H1 (cell line): ENCODE data around the gene ZFP90. TPM values are rescaled to one million over a fixed set of nuclear protein-coding genes. Genes with fewer than 3 reads are reported as not detected.

Experiments
- CTCF ChIA-PET: fragments of 300-600 bp; sonication (Branson Sonifier 250); formaldehyde crosslinking; loops from one replicate; lab custom pipeline; 2021; ENCODE audit not compliant: partially characterized antibody; lab: Charles Lee
- POLR2A ChIA-PET: fragments of 300-600 bp; sonication (Branson Sonifier 250); formaldehyde crosslinking; loops from one replicate; lab custom pipeline; 2021; ENCODE audit warnings: inconsistent platforms; ENCODE audit not compliant: partially characterized antibody; lab: Charles Lee
- DNase-seq, 2 experiments: peaks; one replicate each; pipeline versions ENCODE4 v3.0.0 to v3.0.0-alpha.2; 2010 to 2022; ENCODE audit warnings: low spot score in 2 of 2, low read depth in 1 of 2, mixed read lengths in 1 of 2
- FAIRE-seq: peaks from 2 replicates; lab custom pipeline; 2011; peaks lifted over from hg19 to GRCh38; lab: Jason Lieb, UNC
- H2AFZ ChIP-seq: 2 replicates; pipeline ENCODE4 v1.8.1; 2012; ENCODE audit warnings: low read length, inconsistent platforms
- H2AK5ac ChIP-seq: 2 replicates; pipeline ENCODE4 v1.6.1; 2013; ENCODE audit warnings: low read depth, low read length
- H2BK120ac ChIP-seq: replicated peaks from 2 replicates; pipeline ENCODE3; 2013; ENCODE audit warnings: low read depth, low read length, inconsistent platforms
- H2BK12ac ChIP-seq: 2 replicates; pipeline ENCODE4 v1.6.1; 2013; ENCODE audit warnings: low read depth, low read length
- H2BK15ac ChIP-seq: 2 replicates; pipeline ENCODE4 v1.6.1; 2013; ENCODE audit warnings: low read length
- H2BK20ac ChIP-seq: 2 replicates; pipeline ENCODE4 v1.6.1; 2013; ENCODE audit warnings: low read length
- H2BK5ac ChIP-seq: 2 replicates; pipeline ENCODE4 v1.6.1; 2013; ENCODE audit warnings: low read depth, low read length
- H3K14ac ChIP-seq: 2 replicates; pipeline ENCODE4 v1.6.1; 2013; ENCODE audit warnings: inconsistent platforms; ENCODE audit not compliant: insufficient read length
- H3K18ac ChIP-seq: 2 replicates; pipeline ENCODE4 v1.6.1; 2013; ENCODE audit warnings: low read length; ENCODE audit errors: extremely low read depth
- H3K23ac ChIP-seq: 2 replicates; pipeline ENCODE4 v1.6.1; 2013; ENCODE audit warnings: inconsistent platforms; ENCODE audit not compliant: insufficient read length
- H3K23me2 ChIP-seq: 2 replicates; pipeline ENCODE4 v1.6.1; 2013; ENCODE audit warnings: low read depth, low read length
- H3K27ac ChIP-seq: 2 replicates; pipeline ENCODE4 v1.6.1; 2011; ENCODE audit warnings: low read depth, low read length, inconsistent platforms
- H3K27me3 ChIP-seq, 4 experiments: replicated peaks in 1 of 4; 1 replicate in 1 of 4; 2 replicates in 3 of 4; pipeline versions ENCODE4 v1.6.1 to v1.8.1; 2011 to 2013; ENCODE audit warnings: low read length in 3 of 4, mild to moderate bottlenecking in 3 of 4, inconsistent platforms in 2 of 4, mixed read lengths in 2 of 4, moderate library complexity in 1 of 4; ENCODE audit not compliant: control insufficient read depth in 3 of 4, insufficient read depth in 3 of 4; ENCODE audit errors: extremely low read depth in 1 of 4
- H3K36me3 ChIP-seq, 4 experiments: 2 replicates each; pipeline versions ENCODE4 v1.6.1 to v1.8.1; 2011 to 2013; ENCODE audit warnings: mild to moderate bottlenecking in 4 of 4, low read length in 3 of 4, moderate library complexity in 2 of 4, control low read depth in 1 of 4, inconsistent platforms in 1 of 4; ENCODE audit not compliant: insufficient read depth in 4 of 4, control insufficient read depth in 2 of 4
- H3K4ac ChIP-seq: replicated peaks from 2 replicates; pipeline ENCODE3; 2013; ENCODE audit warnings: low read length, low read depth, mixed read lengths, inconsistent platforms; ENCODE audit not compliant: insufficient read length
- H3K4me1 ChIP-seq, 4 experiments: replicated peaks in 1 of 4; 1 replicate in 1 of 4; 2 replicates in 3 of 4; pipeline versions ENCODE4 v1.6.1 to v1.8.1; 2011 to 2013; ENCODE audit warnings: low read length in 3 of 4, inconsistent platforms in 2 of 4, mixed read lengths in 1 of 4; ENCODE audit not compliant: insufficient read depth in 4 of 4, control insufficient read depth in 3 of 4
- H3K4me2 ChIP-seq, 2 experiments: 2 replicates each; pipeline versions ENCODE4 v1.6.1 to v1.8.1; 2011 to 2013; ENCODE audit warnings: low read depth in 2 of 2, low read length in 2 of 2, control low read depth in 1 of 2, inconsistent platforms in 1 of 2, mild to moderate bottlenecking in 1 of 2; ENCODE audit not compliant: insufficient read depth in 1 of 2
- H3K4me3 ChIP-seq, 4 experiments: fragments of 200-600, 300-600 bp in 1 of 4; sonication (generic), shearing (Covaris generic), sonication (Bioruptor Twin) in 1 of 4; 2 replicates each; pipeline versions ENCODE4 v1.5.1 to v1.8.1; 2011 to 2016; ENCODE audit warnings: low read length in 4 of 4, low read depth in 3 of 4, control low read depth in 2 of 4, inconsistent platforms in 2 of 4, mild to moderate bottlenecking in 2 of 4, mixed read lengths in 1 of 4, moderate library complexity in 1 of 4; ENCODE audit not compliant: insufficient read depth in 2 of 4; ENCODE audit errors: extremely low read depth in 1 of 4
- H3K56ac ChIP-seq: replicated peaks from 2 replicates; pipeline ENCODE3; 2013; ENCODE audit warnings: low read depth, mild to moderate bottlenecking, mixed read lengths, low read length, inconsistent platforms; ENCODE audit not compliant: insufficient read length
- H3K79me1 ChIP-seq: 2 replicates; pipeline ENCODE4 v1.6.1; 2013; ENCODE audit warnings: low read depth, low read length, control low read depth
- H3K79me2 ChIP-seq, 2 experiments: 2 replicates each; pipeline versions ENCODE4 v1.6.1 to v1.8.1; 2012 to 2013; ENCODE audit warnings: low read length in 2 of 2, mild to moderate bottlenecking in 2 of 2, inconsistent platforms in 1 of 2; ENCODE audit not compliant: insufficient read depth in 2 of 2, control insufficient read depth in 1 of 2
- H3K9ac ChIP-seq, 4 experiments: replicated peaks in 1 of 4; 1 replicate in 1 of 4; 2 replicates in 3 of 4; pipeline versions ENCODE4 v1.6.1 to v1.8.1; 2011 to 2013; ENCODE audit warnings: low read depth in 3 of 4, low read length in 3 of 4, control low read depth in 2 of 4, mild to moderate bottlenecking in 2 of 4, moderate library complexity in 2 of 4, inconsistent platforms in 1 of 4; ENCODE audit errors: extremely low read depth in 1 of 4
- H3K9me3 ChIP-seq, 2 experiments: 2 replicates each; pipeline versions ENCODE4 v1.6.1 to v1.8.1; 2012 to 2013; ENCODE audit warnings: mild to moderate bottlenecking in 2 of 2, moderate library complexity in 2 of 2, control low read depth in 1 of 2, inconsistent platforms in 1 of 2, low read depth in 1 of 2, low read length in 1 of 2, mixed read lengths in 1 of 2; ENCODE audit not compliant: insufficient read depth in 2 of 2
- H4K20me1 ChIP-seq, 2 experiments: replicated peaks in 1 of 2; 2 replicates each; pipeline versions ENCODE3 to v1.8.1; 2011 to 2013; ENCODE audit warnings: inconsistent platforms in 2 of 2, low read length in 2 of 2, mild to moderate bottlenecking in 1 of 2; ENCODE audit not compliant: insufficient read depth in 2 of 2, control insufficient read depth in 1 of 2
- H4K5ac ChIP-seq: 2 replicates; pipeline ENCODE4 v1.6.1; 2013; ENCODE audit warnings: low read length, low read depth, mixed read lengths, inconsistent platforms; ENCODE audit not compliant: insufficient read length
- H4K8ac ChIP-seq: 2 replicates; pipeline ENCODE4 v1.8.0; 2013; ENCODE audit warnings: mild to moderate bottlenecking, moderate library complexity, low read length, inconsistent platforms; ENCODE audit not compliant: insufficient read depth; ENCODE audit errors: extremely low read depth
- H4K91ac ChIP-seq: replicated peaks from 2 replicates; pipeline ENCODE3; 2013; ENCODE audit warnings: low read length, mixed read lengths, inconsistent platforms; ENCODE audit not compliant: insufficient read length
- CREB1 ChIP-seq: IDR thresholded peaks from 2 replicates; pipeline ENCODE4 v1.6.1; 2012; ENCODE audit warnings: inconsistent platforms
- GTF2F1 ChIP-seq: IDR thresholded peaks from 2 replicates; pipeline ENCODE4 v1.6.1; 2012; ENCODE audit warnings: low read depth, low read length, improper control_type of control experiment, borderline replicate concordance
- NRF1 ChIP-seq: IDR thresholded peaks from 2 replicates; pipeline ENCODE4 v1.6.1; 2011; ENCODE audit warnings: mild to moderate bottlenecking, low read depth, low read length, improper control_type of control experiment
- TEAD4 ChIP-seq: IDR thresholded peaks from 2 replicates; pipeline ENCODE4 v1.6.1; 2012; ENCODE audit warnings: low read depth, low read length, inconsistent platforms, mixed read lengths
- WGBS, 2 experiments: shearing (Covaris generic) in 1 of 2; methylation state at CpG; one replicate each; pipeline versions ENCODE4 v1.1.6 to v1.1.7; 2013 to 2015; ENCODE audit warnings: low lambda C conversion rate in 2 of 2, mixed read lengths in 2 of 2, inconsistent platforms in 1 of 2, low coverage in 1 of 2, missing lambda C conversion rate in 1 of 2; ENCODE audit not compliant: insufficient replicate concordance in 2 of 2, insufficient coverage in 1 of 2, insufficient read length in 1 of 2; ENCODE audit errors: extremely low coverage in 1 of 2, missing lambda C conversion rate in 1 of 2; 5-methylcytosine and 5-hydroxymethylcytosine counted together
- polyA plus RNA-seq, 7 experiments: library from polyadenylated mRNA; depleted of rRNA in 3 of 7; stranded (reverse) in 5 of 7; unstranded in 2 of 7; fragments of >200 nt in 5 of 7; fragments of 200-250 nt in 2 of 7; gene quantifications; 1 replicate in 5 of 7; 2 replicates in 1 of 7; 4 replicates in 1 of 7; pipeline versions ENCODE4 v1.2.1 to v1.2.3, GENCODE V29; 2011 to 2013; ENCODE audit warnings: missing spikeins in 2 of 7, mixed read lengths in 2 of 7
- total RNA-seq: library from RNA; stranded (reverse); fragmentation: NEBNext Ultra II Directional; extraction: Animal tissue kit (Norgen Biotek cat#: 25700); gene quantifications from 2 replicates; pipeline ENCODE4 v1.2.1, GENCODE V29; 2021

Gene ZFP90
- total and polyA plus RNA-seq, 2 of the 8 experiments (the other 6 are each of a cell fraction or from before 2014, with no cell fraction given): 10.3 to 19.1 TPM

DNA sequence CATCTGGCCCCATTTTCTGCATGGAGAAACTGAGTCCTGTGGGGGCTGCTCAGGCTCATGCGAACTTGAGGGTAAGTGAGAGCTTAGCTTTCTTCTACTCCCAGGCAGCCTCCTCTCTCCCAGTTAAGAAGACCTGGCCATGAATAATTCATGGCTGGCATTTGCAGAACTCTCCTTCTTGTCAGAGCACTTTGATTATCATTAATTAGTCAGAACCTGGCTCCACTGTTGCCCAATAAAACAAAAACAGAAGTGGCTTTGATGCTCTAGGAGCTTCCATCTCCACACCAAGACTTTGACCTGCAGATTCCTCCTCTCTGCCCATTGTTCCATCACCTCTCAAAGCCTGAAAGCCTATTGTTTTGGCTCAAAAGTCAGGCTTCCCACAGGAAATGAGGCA lies 60.5 kb downstream of the ZFP90 start:
- Histone ChIP-seq H3K4me2 (no peak overlapping the region), H3K9me3 (no peaks in the 10 kb centered on the region), H4K91ac (no peak overlapping the region), H2BK20ac (no peak overlapping the region), H3K9ac (no peak overlapping the region), H2BK12ac (no peak overlapping the region), H4K20me1 (no peaks in the 10 kb centered on the region), H3K79me1 (no peaks in the 10 kb centered on the region), H3K23ac (no peak overlapping the region), H2AFZ (no peak overlapping the region), H3K79me2 (no peaks in the 10 kb centered on the region), H2BK5ac (no peak overlapping the region), H4K8ac (no peak overlapping the region), H3K27ac (no peak overlapping the region), H2BK15ac (no peak overlapping the region), H3K56ac (no peak overlapping the region), H3K36me3 (no peaks in the 10 kb centered on the region), H3K4me3 (no peak overlapping the region), H3K4me1 (no peaks in the 10 kb centered on the region), H3K27me3 (no peaks in the 10 kb centered on the region), H3K18ac (no peak overlapping the region), H3K23me2 (no peaks in the 10 kb centered on the region), H2BK120ac (no peak overlapping the region), H3K14ac (no peak overlapping the region), H3K4ac (no peak overlapping the region), H2AK5ac (no peak overlapping the region), H4K5ac (no peak overlapping the region)
- ChIA-PET POLR2A (interaction anchor here (0.6 to 1.3 kb wide), 3 partner anchors 9 to 57 kb away, joined by 3 to 7 read pairs (median 4); partner anchors contain the start of gene CDH3), CTCF (interaction anchor here (0.6 to 3.5 kb wide), 6 partner anchors 10 to 196 kb away, joined by 3 to 15 read pairs (median 4); no protein-coding TSS in a partner anchor)
- FAIRE-seq (no peak), DNase-seq (no peak)
- TF ChIP-seq CREB1 (no peak), TEAD4 (no peak), GTF2F1 (no peak), NRF1 (no peak)
- 89% methylated on average over 1 of the region's 1 CpG; no CpG with 5 or more reads in 1 of the 2 experiments for WGBS, 2 experiments
